ENCODE data around the gene TNFAIP8.

GRCh38 chr5:119388619-119389190 lies 32.9 kb downstream of the TNFAIP8 start:
- TF ChIP-seq TAF1 (IDR thresholded peaks at IDR 0.05; ENCODE audit: borderline replicate concordance, low read depth, low read length) (no peak), POLR2A (IDR thresholded peaks at IDR 0.05; ENCODE audit: low read depth, low read length) (no peak), POLR2AphosphoS5 (IDR thresholded peaks at IDR 0.05; ENCODE audit: low read depth, low read length) (no peak)
